Measurements from ENCODE around the gene RPRD2.

RPRD2 gene

DNA sequence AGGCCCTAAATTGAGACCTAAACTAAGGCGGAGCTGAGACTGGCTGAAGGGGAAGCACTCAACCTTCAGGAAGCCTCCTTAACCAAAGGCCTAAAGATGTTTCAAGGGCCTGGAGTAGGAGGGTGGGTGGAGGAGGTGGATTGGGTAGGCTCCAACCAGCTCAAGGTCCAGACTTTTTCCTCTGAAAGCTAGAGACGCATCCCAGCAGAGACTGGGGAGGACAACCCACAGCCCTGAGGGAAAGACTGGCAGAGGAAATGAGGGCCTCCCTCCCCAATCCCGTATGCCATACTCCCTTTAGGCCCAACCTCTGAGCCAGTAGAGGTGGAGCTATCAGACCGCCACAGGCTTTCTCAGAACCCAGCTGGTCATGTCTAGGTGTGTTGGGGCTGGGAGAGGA lies 145.0 kb downstream of the RPRD2 start:
- Histone ChIP-seq H3K27ac (ENCODE audit: low read depth in 2 of 2, low read length in 2 of 2) (no peak overlapping the region), H3K9ac (ENCODE audit: low read depth in 1 of 2, low read length in 2 of 2) (no peak overlapping the region), H3K9me3 (ENCODE audit: control insufficient read depth in 2 of 2, low read length in 2 of 2) (no peaks in the 10 kb centered on the region), H3K36me3 (ENCODE audit: control insufficient read depth in 2 of 2, insufficient read depth in 2 of 2, low read length in 2 of 2) (peaks cover 23 to 31% of the 10 kb centered on the region in 2 donors), H3K27me3 (ENCODE audit: control insufficient read depth in 2 of 2, insufficient read depth in 2 of 2, low read length in 2 of 2) (no peaks in the 10 kb centered on the region), H3K4me3 (ENCODE audit: low read length in 2 of 2) (no peak overlapping the region), H3K4me1 (ENCODE audit: control insufficient read depth in 2 of 2, insufficient read depth in 2 of 2, low read length in 2 of 2) (peaks cover 0 to 2% of the 10 kb centered on the region in 2 donors)

DNA sequence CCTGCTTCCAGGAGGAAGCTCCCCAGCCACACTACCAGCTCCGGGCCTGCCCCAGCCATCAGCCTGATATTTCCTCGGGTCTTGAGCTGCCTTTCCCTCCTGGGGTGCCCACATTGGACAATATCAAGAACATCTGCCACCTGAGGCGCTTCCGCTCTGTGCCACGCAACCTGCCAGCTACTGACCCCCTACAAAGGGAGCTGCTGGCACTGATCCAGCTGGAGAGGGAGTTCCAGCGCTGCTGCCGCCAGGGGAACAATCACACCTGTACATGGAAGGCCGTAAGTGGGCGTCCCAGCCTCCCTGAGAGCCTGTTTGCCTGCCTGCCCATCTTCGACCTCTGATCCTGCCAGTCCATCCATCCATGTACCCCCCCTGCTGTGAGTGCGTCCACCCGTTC lies 147.6 kb downstream of the RPRD2 start:
- Histone ChIP-seq H3K4me3 (ENCODE audit: low read length in 2 of 2) (no peak overlapping the region), H3K27me3 (ENCODE audit: control insufficient read depth in 2 of 2, insufficient read depth in 2 of 2, low read length in 2 of 2) (no peaks in the 10 kb centered on the region), H3K36me3 (ENCODE audit: control insufficient read depth in 2 of 2, insufficient read depth in 2 of 2, low read length in 2 of 2) (peaks cover 7 to 9% of the 10 kb centered on the region in 2 donors), H3K27ac (ENCODE audit: low read depth in 2 of 2, low read length in 2 of 2) (no peak overlapping the region), H3K9me3 (ENCODE audit: control insufficient read depth in 2 of 2, low read length in 2 of 2) (no peaks in the 10 kb centered on the region), H3K4me1 (ENCODE audit: control insufficient read depth in 2 of 2, insufficient read depth in 2 of 2, low read length in 2 of 2) (peaks cover 6 to 8% of the 10 kb centered on the region in 2 donors), H3K9ac (ENCODE audit: low read depth in 1 of 2, low read length in 2 of 2) (no peak overlapping the region)

DNA sequence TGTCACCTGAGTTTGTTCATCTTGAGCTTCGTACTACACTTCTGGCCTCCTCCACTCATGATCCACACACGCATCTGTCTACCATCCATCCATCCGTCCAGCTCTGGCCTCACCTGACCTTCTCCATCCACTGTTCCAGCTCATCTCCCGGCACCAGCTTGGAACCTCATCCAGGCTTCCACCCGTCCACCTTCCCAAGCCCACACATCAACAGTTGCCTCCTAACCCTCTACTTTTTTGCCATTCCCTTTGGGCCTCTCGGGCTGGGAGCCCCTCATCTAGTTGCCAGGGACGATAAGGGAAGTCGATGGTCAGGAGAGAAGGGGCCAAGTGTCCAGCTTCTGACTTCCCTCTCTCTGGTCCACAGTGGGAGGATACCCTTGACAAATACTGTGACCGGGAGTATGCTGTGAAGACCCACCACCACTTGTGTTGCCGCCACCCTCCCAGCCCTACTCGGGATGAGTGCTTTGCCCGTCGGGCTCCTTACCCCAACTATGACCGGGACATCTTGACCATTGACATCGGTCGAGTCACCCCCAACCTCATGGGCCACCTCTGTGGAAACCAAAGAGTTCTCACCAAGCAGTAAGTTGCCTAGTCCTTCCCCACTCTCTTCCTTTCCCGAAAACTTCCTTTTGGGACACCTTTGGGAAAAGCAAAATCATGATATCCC lies 148.2 kb downstream of the RPRD2 start:
- H3K36me3 ChIP-seq (ENCODE audit: control insufficient read depth in 2 of 2, insufficient read depth in 2 of 2, low read length in 2 of 2), result peaks cover 3 to 4% of the 10 kb centered on the region in 2 donors
- H3K4me3 ChIP-seq (ENCODE audit: low read length in 2 of 2), result no peak overlapping the region
- no peak overlapping the region for H3K9ac ChIP-seq (ENCODE audit: low read depth in 1 of 2, low read length in 2 of 2)
- no peaks in the 10 kb centered on the region for H3K27me3 ChIP-seq (ENCODE audit: control insufficient read depth in 2 of 2, insufficient read depth in 2 of 2, low read length in 2 of 2)
- no peak overlapping the region for H3K27ac ChIP-seq (ENCODE audit: low read depth in 2 of 2, low read length in 2 of 2)
- H3K4me1 ChIP-seq (ENCODE audit: control insufficient read depth in 2 of 2, insufficient read depth in 2 of 2, low read length in 2 of 2), result peaks cover 8 to 11% of the 10 kb centered on the region in 2 donors
- no peaks in the 10 kb centered on the region for H3K9me3 ChIP-seq (ENCODE audit: control insufficient read depth in 2 of 2, low read length in 2 of 2)

DNA sequence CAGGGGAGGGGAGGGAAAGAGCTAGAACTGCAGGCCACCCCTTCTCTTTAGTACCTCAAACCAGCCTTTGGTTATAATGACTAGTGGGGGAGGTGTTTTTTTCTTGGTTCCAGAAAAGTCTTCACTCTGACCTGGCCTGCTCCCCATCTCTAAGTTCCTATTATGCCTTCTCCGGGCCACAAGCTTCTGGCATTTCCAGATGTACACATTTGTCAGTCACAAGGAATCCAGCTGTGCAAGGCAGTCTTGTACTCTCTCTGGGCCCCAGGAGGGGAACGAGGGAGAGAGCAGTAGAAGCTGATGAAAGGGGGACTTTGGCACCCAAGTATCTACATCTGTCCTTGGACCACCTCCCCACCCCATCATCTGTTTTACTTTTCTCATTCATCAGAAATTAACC lies 148.9 kb downstream of the RPRD2 start:
- Histone ChIP-seq H3K36me3 (ENCODE audit: control insufficient read depth in 2 of 2, insufficient read depth in 2 of 2, low read length in 2 of 2) (peaks cover 3 to 4% of the 10 kb centered on the region in 2 donors), H3K9ac (ENCODE audit: low read depth in 1 of 2, low read length in 2 of 2) (no peak overlapping the region), H3K4me3 (ENCODE audit: low read length in 2 of 2) (no peak overlapping the region), H3K27ac (ENCODE audit: low read depth in 2 of 2, low read length in 2 of 2) (no peak overlapping the region), H3K9me3 (ENCODE audit: control insufficient read depth in 2 of 2, low read length in 2 of 2) (no peaks in the 10 kb centered on the region), H3K27me3 (ENCODE audit: control insufficient read depth in 2 of 2, insufficient read depth in 2 of 2, low read length in 2 of 2) (no peaks in the 10 kb centered on the region), H3K4me1 (ENCODE audit: control insufficient read depth in 2 of 2, insufficient read depth in 2 of 2, low read length in 2 of 2) (peaks cover 8 to 11% of the 10 kb centered on the region in 2 donors)

DNA sequence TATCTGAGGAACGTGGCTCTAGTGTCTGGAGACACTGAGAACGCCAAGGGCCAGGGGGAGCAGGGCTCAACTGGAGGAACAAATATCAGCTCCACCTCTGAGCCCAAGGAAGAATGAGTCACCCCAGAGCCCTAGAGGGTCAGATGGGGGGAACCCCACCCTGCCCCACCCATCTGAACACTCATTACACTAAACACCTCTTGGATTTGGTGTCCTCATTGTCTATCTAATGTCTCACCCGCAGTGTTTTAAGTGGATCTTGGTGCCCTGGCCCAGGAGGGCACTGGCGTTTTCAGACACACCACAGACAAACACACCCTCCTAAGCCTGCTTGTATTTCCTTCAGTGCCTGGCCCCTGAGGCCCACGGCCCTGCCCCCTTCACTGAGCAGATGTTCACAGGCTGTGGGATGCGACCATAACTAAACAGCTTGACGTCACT lies 149.4 kb downstream of the RPRD2 start:
- Histone ChIP-seq H3K4me3 (ENCODE audit: low read length in 2 of 2) (no peak overlapping the region), H3K27me3 (ENCODE audit: control insufficient read depth in 2 of 2, insufficient read depth in 2 of 2, low read length in 2 of 2) (no peaks in the 10 kb centered on the region)

DNA sequence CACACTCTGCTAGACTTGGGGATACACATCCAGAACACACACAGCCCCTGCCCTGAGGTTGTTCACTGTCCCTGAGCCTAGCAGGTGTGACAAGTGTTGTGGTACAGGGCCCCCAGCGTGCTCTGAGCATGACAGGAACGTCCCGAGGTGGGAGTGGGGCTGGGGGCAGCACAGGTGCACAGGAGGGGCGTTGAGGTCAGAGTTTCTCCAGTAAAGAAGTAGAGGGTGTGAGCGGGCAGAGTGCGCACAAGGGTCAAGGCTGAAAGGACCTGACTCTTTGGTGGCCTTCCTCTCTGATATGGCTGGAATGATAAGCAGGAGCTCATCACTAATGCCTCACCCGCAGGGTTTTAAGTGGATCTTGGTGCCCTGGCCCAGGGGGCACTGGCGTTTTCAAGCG lies 150.3 kb downstream of the RPRD2 start:
- peak overlapping the region in 1 of 2 donors; percentile 1 for H3K27ac ChIP-seq (ENCODE audit: low read depth in 2 of 2, low read length in 2 of 2)
- H3K36me3 ChIP-seq (ENCODE audit: control insufficient read depth in 2 of 2, insufficient read depth in 2 of 2, low read length in 2 of 2), result peaks cover 3 to 4% of the 10 kb centered on the region in 2 donors
- H3K9ac ChIP-seq (ENCODE audit: low read depth in 1 of 2, low read length in 2 of 2), result no peak overlapping the region
- no peak overlapping the region for H3K4me3 ChIP-seq (ENCODE audit: low read length in 2 of 2)
- H3K4me1 ChIP-seq (ENCODE audit: control insufficient read depth in 2 of 2, insufficient read depth in 2 of 2, low read length in 2 of 2), result peaks cover 6 to 11% of the 10 kb centered on the region in 2 donors
- no peaks in the 10 kb centered on the region for H3K27me3 ChIP-seq (ENCODE audit: control insufficient read depth in 2 of 2, insufficient read depth in 2 of 2, low read length in 2 of 2)
- no peaks in the 10 kb centered on the region for H3K9me3 ChIP-seq (ENCODE audit: control insufficient read depth in 2 of 2, low read length in 2 of 2)

More for the DNA sequence above, 149.4 kb downstream of the RPRD2 start:
- Histone ChIP-seq H3K4me1 (ENCODE audit: control insufficient read depth in 2 of 2, insufficient read depth in 2 of 2, low read length in 2 of 2) (peaks cover 6 to 11% of the 10 kb centered on the region in 2 donors), H3K36me3 (ENCODE audit: control insufficient read depth in 2 of 2, insufficient read depth in 2 of 2, low read length in 2 of 2) (peaks cover 3 to 4% of the 10 kb centered on the region in 2 donors), H3K9ac (ENCODE audit: low read depth in 1 of 2, low read length in 2 of 2) (no peak overlapping the region), H3K9me3 (ENCODE audit: control insufficient read depth in 2 of 2, low read length in 2 of 2) (no peaks in the 10 kb centered on the region), H3K27ac (ENCODE audit: low read depth in 2 of 2, low read length in 2 of 2) (no peak overlapping the region)

DNA sequence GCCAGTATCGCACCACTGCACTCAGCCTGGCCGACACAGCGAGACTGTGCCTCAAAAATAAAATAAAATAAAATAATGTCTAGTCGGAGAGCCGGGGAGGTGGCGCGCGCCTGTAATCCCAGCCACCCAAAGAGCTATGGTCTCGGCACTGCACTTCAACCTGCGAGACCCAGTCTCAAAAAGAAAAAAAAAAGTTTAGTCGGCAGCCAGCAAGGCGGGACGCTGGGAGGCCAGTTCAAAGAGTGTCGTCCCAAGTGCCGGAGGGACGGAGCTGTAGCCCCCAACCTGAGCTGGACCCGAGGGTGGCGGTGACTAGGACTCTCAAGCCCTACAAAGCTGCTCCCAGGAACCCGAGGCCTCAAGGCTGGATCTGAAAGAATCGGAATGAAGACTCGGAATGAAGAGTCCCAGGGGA lies 151.0 kb downstream of the RPRD2 start:
- Histone ChIP-seq H3K9ac (ENCODE audit: low read depth in 1 of 2, low read length in 2 of 2) (peak overlapping the region; percentile 49 to 83), H3K4me3 (ENCODE audit: low read length in 2 of 2) (peak overlapping the region; percentile 65 to 88), H3K9me3 (ENCODE audit: control insufficient read depth in 2 of 2, low read length in 2 of 2) (no peaks in the 10 kb centered on the region), H3K36me3 (ENCODE audit: control insufficient read depth in 2 of 2, insufficient read depth in 2 of 2, low read length in 2 of 2) (peaks cover 3 to 4% of the 10 kb centered on the region in 2 donors), H3K27me3 (ENCODE audit: control insufficient read depth in 2 of 2, insufficient read depth in 2 of 2, low read length in 2 of 2) (no peaks in the 10 kb centered on the region), H3K27ac (ENCODE audit: low read depth in 2 of 2, low read length in 2 of 2) (peak overlapping the region; percentile 61 to 74), H3K4me1 (ENCODE audit: control insufficient read depth in 2 of 2, insufficient read depth in 2 of 2, low read length in 2 of 2) (peaks cover 6 to 11% of the 10 kb centered on the region in 2 donors)

DNA sequence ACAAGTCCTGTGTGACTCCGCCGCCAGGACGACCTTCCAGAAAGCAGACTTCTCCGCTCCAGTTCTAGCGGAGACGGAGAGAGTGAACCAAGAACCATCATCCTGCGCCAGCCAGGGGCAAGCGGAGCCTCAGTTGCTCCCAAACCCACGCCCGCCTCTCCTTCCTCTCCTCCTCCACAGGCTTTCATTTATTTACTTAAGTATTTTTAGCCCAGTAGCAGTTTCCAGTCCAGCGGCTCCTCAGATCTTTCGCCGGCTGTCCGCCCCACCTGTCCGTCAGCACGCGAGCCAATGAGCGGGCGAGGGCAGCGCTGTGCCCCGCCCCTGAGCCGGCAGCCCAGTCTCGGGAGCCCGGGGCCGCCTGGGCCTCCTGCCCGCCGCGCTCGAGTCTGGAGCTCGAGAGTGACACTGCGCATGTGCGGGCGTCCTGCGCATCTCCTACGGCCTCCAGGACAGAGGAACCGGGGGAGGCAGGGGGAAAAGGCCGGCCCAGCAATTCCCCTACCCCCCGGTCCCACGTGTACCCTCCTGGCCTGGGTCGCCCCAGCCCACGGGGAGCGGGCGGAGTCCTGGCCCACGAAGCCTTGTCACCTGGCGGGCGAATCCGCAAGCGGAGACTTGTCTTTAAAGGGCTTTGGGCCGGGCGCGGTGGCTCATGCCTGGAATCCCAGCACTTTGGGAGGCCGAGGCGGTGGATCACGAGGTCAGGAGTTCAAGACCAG lies 151.5 kb downstream of the RPRD2 start, which contains the start of gene FALEC:
TSS of gene FALEC (plus strand) at position 425 of the 722 bp plus-strand sequence.
- peak within 1 kb of the TSS; percentile 49 to 83 for H3K9ac ChIP-seq (ENCODE audit: low read depth in 1 of 2, low read length in 2 of 2)
- H3K4me1 ChIP-seq (ENCODE audit: control insufficient read depth in 2 of 2, insufficient read depth in 2 of 2, low read length in 2 of 2), result peaks cover 6 to 11% of the 10 kb centered on the region in 2 donors

DNA sequence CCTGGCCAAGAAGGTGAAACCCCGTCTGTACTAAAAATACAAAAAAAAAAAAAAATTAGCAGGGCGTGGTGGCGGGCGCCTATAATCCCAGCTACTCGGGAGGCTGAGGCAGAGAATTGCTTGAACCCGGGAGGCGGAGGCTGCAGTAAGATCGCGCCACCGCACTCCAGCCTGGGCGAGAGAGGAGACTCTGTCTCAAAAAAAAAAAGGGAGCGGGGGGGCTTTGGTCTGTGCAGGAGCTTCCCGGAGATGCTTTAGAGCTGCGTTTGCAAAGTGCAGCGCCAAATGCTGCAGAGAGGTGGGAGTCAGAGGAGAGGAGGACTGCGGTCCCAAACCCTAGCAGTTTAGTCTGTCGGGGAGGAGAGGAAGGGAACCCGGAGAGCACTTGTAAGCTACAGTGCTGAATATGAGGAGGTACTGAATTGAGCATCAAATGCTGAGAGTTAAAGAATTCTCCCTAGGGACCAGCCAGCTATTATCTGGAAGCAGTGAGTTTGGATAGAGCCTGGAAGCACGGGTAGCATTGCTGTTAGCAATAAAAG lies 152.2 kb downstream of the RPRD2 start:
- Histone ChIP-seq H3K4me3 (ENCODE audit: low read length in 2 of 2) (peak overlapping the region; percentile 65 to 88), H3K36me3 (ENCODE audit: control insufficient read depth in 2 of 2, insufficient read depth in 2 of 2, low read length in 2 of 2) (peaks cover 3 to 4% of the 10 kb centered on the region in 2 donors), H3K27ac (ENCODE audit: low read depth in 2 of 2, low read length in 2 of 2) (peak overlapping the region; percentile 73 to 74), H3K9ac (ENCODE audit: low read depth in 1 of 2, low read length in 2 of 2) (peak overlapping the region in 1 of 2 donors; percentile 63), H3K4me1 (ENCODE audit: control insufficient read depth in 2 of 2, insufficient read depth in 2 of 2, low read length in 2 of 2) (peaks cover 6 to 11% of the 10 kb centered on the region in 2 donors), H3K27me3 (ENCODE audit: control insufficient read depth in 2 of 2, insufficient read depth in 2 of 2, low read length in 2 of 2) (no peaks in the 10 kb centered on the region), H3K9me3 (ENCODE audit: control insufficient read depth in 2 of 2, low read length in 2 of 2) (no peaks in the 10 kb centered on the region)

More for the DNA sequence above, 151.5 kb downstream of the RPRD2 start, which contains the start of gene FALEC:
- Histone ChIP-seq H3K36me3 (ENCODE audit: control insufficient read depth in 2 of 2, insufficient read depth in 2 of 2, low read length in 2 of 2) (peaks cover 3 to 4% of the 10 kb centered on the region in 2 donors), H3K9me3 (ENCODE audit: control insufficient read depth in 2 of 2, low read length in 2 of 2) (no peaks in the 10 kb centered on the region), H3K4me3 (ENCODE audit: low read length in 2 of 2) (peak within 1 kb of the TSS; percentile 65 to 88), H3K27me3 (ENCODE audit: control insufficient read depth in 2 of 2, insufficient read depth in 2 of 2, low read length in 2 of 2) (no peaks in the 10 kb centered on the region), H3K27ac (ENCODE audit: low read depth in 2 of 2, low read length in 2 of 2) (peak within 1 kb of the TSS; percentile 73 to 74)

DNA sequence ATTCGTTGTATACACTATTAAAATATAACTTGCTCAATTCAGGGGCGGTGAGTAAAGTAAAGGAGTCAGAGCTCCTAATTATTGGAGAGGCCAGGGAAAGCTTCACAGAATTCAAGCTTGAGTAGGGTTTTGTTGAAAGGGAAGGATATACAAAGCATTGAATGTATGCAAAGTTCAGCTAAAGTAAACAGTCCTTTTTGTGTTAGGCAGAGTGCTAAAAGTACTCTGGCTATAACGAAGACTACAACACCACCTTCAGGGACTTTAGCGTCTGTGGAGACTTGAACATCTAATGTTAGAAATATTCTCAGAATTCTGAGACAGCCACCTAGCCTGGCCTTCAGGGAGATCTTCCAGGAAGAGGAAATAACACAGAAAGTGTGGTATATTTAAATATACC lies 152.7 kb downstream of the RPRD2 start:
- Histone ChIP-seq H3K36me3 (ENCODE audit: control insufficient read depth in 2 of 2, insufficient read depth in 2 of 2, low read length in 2 of 2) (peaks cover 2 to 4% of the 10 kb centered on the region in 2 donors), H3K9me3 (ENCODE audit: control insufficient read depth in 2 of 2, low read length in 2 of 2) (no peaks in the 10 kb centered on the region), H3K27ac (ENCODE audit: low read depth in 2 of 2, low read length in 2 of 2) (peak overlapping the region; percentile 7 to 45), H3K4me3 (ENCODE audit: low read length in 2 of 2) (peak overlapping the region in 1 of 2 donors; percentile 88), H3K4me1 (ENCODE audit: control insufficient read depth in 2 of 2, insufficient read depth in 2 of 2, low read length in 2 of 2) (peaks cover 6 to 11% of the 10 kb centered on the region in 2 donors), H3K9ac (ENCODE audit: low read depth in 1 of 2, low read length in 2 of 2) (peak overlapping the region in 1 of 2 donors; percentile 1), H3K27me3 (ENCODE audit: control insufficient read depth in 2 of 2, insufficient read depth in 2 of 2, low read length in 2 of 2) (no peaks in the 10 kb centered on the region)

All from mucosa of rectum (tissue), 2 donors.